Breast epithelium (tissue), 3 donors: ENCODE data around the gene CCDC201.

Experiments
- POLR2A ChIP-seq: fragments of 450-650 bp; IDR thresholded peaks from one replicate; pipeline ENCODE4 v1.6.1; 2016; ENCODE audit warnings: antibody characterized with exemption, mild to moderate bottlenecking, moderate library complexity
- POLR2AphosphoS5 ChIP-seq, 3 donors: sonication (generic); formaldehyde crosslinking; IDR thresholded peaks; one replicate each; pipeline ENCODE4 v1.6.1; 2017; ENCODE audit warnings: antibody characterized with exemption in 3 of 3
- TF ChIP-seq, protein P1 (sequence below), 3 donors: fragments of 450-650 bp; IDR thresholded peaks; one replicate each; pipeline ENCODE4 v1.5.1; 2016 to 2017; ENCODE audit warnings: antibody characterized with exemption in 3 of 3, mild to moderate bottlenecking in 3 of 3, moderate library complexity in 3 of 3

DNA sequence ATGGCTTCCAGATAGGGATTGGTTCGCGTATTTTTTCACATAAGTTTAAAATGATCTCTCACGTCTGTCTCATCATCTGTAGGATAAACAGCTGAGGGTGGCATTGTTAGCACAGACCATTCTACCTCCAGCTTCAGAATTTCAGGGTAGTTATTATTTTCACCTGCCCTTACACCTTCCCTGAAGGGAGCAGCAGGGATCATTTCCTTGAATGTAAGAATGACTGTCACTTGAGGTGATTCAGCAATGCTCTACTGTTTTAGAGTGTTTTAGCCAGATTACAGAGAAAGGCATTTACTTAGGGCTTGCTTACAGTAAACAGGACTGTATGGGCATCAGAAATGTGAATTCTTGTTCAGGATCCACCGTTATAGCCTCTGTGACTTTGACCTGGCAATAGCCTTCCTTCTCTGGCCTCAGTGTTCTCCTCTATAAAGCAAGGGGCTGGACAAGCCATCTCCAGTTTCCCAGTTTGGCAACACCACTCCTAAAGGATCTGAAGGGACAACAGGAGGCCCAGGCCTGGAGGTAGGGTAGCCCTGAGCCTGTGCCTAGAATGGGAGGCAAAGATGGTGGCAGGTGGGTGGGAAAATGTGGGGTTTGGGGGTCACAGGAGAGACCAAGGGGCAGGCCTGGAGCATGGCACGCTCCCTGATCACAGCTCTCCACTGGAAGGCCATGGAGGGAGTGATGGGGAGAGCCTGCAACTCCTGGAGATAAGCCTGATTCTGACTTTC, 14.2 kb upstream of the CCDC201 start:
- TF ChIP-seq, protein P1, sequence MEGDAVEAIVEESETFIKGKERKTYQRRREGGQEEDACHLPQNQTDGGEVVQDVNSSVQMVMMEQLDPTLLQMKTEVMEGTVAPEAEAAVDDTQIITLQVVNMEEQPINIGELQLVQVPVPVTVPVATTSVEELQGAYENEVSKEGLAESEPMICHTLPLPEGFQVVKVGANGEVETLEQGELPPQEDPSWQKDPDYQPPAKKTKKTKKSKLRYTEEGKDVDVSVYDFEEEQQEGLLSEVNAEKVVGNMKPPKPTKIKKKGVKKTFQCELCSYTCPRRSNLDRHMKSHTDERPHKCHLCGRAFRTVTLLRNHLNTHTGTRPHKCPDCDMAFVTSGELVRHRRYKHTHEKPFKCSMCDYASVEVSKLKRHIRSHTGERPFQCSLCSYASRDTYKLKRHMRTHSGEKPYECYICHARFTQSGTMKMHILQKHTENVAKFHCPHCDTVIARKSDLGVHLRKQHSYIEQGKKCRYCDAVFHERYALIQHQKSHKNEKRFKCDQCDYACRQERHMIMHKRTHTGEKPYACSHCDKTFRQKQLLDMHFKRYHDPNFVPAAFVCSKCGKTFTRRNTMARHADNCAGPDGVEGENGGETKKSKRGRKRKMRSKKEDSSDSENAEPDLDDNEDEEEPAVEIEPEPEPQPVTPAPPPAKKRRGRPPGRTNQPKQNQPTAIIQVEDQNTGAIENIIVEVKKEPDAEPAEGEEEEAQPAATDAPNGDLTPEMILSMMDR (IDR thresholded peaks at IDR 0.05), result no peak
- TF ChIP-seq POLR2AphosphoS5 (IDR thresholded peaks at IDR 0.05) (no peak), POLR2A (no peak)
